Keratinocyte (primary cell): ENCODE results near the gene SFMBT2. TPM values are rescaled to one million over a fixed set of nuclear protein-coding genes. Genes with fewer than 3 reads are reported as not detected.

ENCODE experiments used
- DNase-seq: peaks from one replicate; pipeline ENCODE4 v3.0.0-alpha.2; 2011; ENCODE audit warnings: low read depth, missing footprints, low spot score
- FAIRE-seq: peaks from 2 replicates; lab custom pipeline; 2011; peaks lifted over from hg19 to GRCh38; lab: Jason Lieb, UNC
- H2AFZ ChIP-seq: 2 replicates; pipeline ENCODE4 v1.6.0; 2012; ENCODE audit warnings: low read length, control low read depth, inconsistent platforms; ENCODE audit not compliant: control insufficient read depth
- H3K27ac ChIP-seq: 2 replicates; pipeline ENCODE4 v1.5.1; 2011; ENCODE audit warnings: low read length; ENCODE audit not compliant: control insufficient read depth, insufficient read depth
- H3K27me3 ChIP-seq: 3 replicates; pipeline ENCODE4 v1.6.0; 2011; ENCODE audit warnings: low read length; ENCODE audit not compliant: control insufficient read depth, insufficient read depth; ENCODE audit errors: extremely low read depth
- H3K36me3 ChIP-seq, 2 experiments: 2 replicates in 1 of 2; 3 replicates in 1 of 2; pipeline ENCODE4 v1.5.1; 2011; ENCODE audit warnings: low read length in 2 of 2, mild to moderate bottlenecking in 1 of 2; ENCODE audit not compliant: control insufficient read depth in 2 of 2, insufficient read depth in 2 of 2; ENCODE audit errors: extremely low read depth in 1 of 2
- H3K4me1 ChIP-seq: 3 replicates; pipeline ENCODE4 v1.5.1; 2011; ENCODE audit warnings: low read length; ENCODE audit not compliant: control insufficient read depth, insufficient read depth; ENCODE audit errors: extremely low read depth
- H3K4me2 ChIP-seq: 3 replicates; pipeline ENCODE4 v1.6.0; 2011; ENCODE audit warnings: low read depth, low read length; ENCODE audit not compliant: control insufficient read depth, insufficient read depth; ENCODE audit errors: extremely low read depth
- H3K4me3 ChIP-seq, 3 experiments: fragments of 200-600 bp in 1 of 3; sonication (generic) in 1 of 3; 2 replicates in 2 of 3; 3 replicates in 1 of 3; pipeline ENCODE4 v1.5.1; 2011 to 2016; ENCODE audit warnings: low read length in 3 of 3, mild to moderate bottlenecking in 3 of 3, control low read depth in 2 of 3, inconsistent platforms in 1 of 3, low read depth in 1 of 3, mixed read lengths in 1 of 3, mixed run types in 1 of 3, moderate library complexity in 1 of 3; ENCODE audit not compliant: control insufficient read depth in 2 of 3, insufficient read depth in 2 of 3; ENCODE audit errors: extremely low read depth in 1 of 3
- H3K79me2 ChIP-seq: 2 replicates; pipeline ENCODE4 v1.6.0; 2012; ENCODE audit warnings: low read length; ENCODE audit not compliant: control insufficient read depth, insufficient read depth
- H3K9ac ChIP-seq: 3 replicates; pipeline ENCODE4 v1.6.0; 2011; ENCODE audit warnings: low read length; ENCODE audit not compliant: control insufficient read depth, insufficient read depth; ENCODE audit errors: extremely low read depth
- H3K9me1 ChIP-seq: 3 replicates; pipeline ENCODE4 v1.6.0; 2011; ENCODE audit warnings: low read length; ENCODE audit not compliant: control insufficient read depth, insufficient read depth; ENCODE audit errors: extremely low read depth
- H3K9me3 ChIP-seq: 2 replicates; pipeline ENCODE4 v1.5.1; 2012; ENCODE audit warnings: low read depth, low read length; ENCODE audit not compliant: control insufficient read depth
- H4K20me1 ChIP-seq: 3 replicates; pipeline ENCODE4 v1.6.0; 2011; ENCODE audit warnings: low read length; ENCODE audit not compliant: control insufficient read depth, insufficient read depth; ENCODE audit errors: extremely low read depth
- CTCF ChIP-seq, 3 experiments: IDR thresholded peaks in 1 of 3; conservative IDR thresholded peaks in 1 of 3; optimal IDR thresholded peaks in 1 of 3; 2 replicates in 2 of 3; 3 replicates in 1 of 3; pipeline versions ENCODE3 to v1.5.1; 2011; ENCODE audit warnings: low read length in 3 of 3, mild to moderate bottlenecking in 3 of 3, moderate library complexity in 2 of 3, control low read depth in 1 of 3, inconsistent platforms in 1 of 3; ENCODE audit not compliant: insufficient read depth in 2 of 3; ENCODE audit errors: extremely low read depth in 1 of 3
- EZH2 ChIP-seq: IDR thresholded peaks from one replicate; pipeline ENCODE4 v1.6.1; 2012; ENCODE audit warnings: inconsistent platforms, mild to moderate bottlenecking, low read length, moderate library complexity
- dilution Hi-C: fragments of 300-500 bp; cut with MboI; formaldehyde crosslinking; loops from one replicate; pipeline ENCODE4 v1.7.0; 2020; ENCODE audit warnings: low sequenced_read_pairs; ENCODE audit not compliant: extremely low pct_ligation_motif_present
- polyA plus RNA-seq, 5 experiments: library from polyadenylated mRNA; depleted of rRNA in 3 of 5; stranded (reverse) in 3 of 5; stranded (forward) in 1 of 5; unstranded in 1 of 5; fragments of >200 nt; gene quantifications; 1 replicate in 1 of 5; 2 replicates in 3 of 5; 3 replicates in 1 of 5; pipeline versions ENCODE4 v1.2.1 to v1.2.3, GENCODE V29; 2011 to 2012; ENCODE audit warnings: missing spikeins in 2 of 5, low read depth in 1 of 5, low replicate concordance in 1 of 5

SFMBT2 gene
- polyA plus RNA-seq, 1 donor (not counting 4 experiments of a cell fraction or from before 2014, with no cell fraction given), result 0.71 TPM

- H2AFZ ChIP-seq, result no peak overlapping the region
- no peaks in the 10 kb centered on the region for H3K9me3 ChIP-seq
- no peaks in the 10 kb centered on the region for H3K27me3 ChIP-seq
- H3K4me1 ChIP-seq, result no peaks in the 10 kb centered on the region
- H3K4me2 ChIP-seq, result no peak overlapping the region
- H4K20me1 ChIP-seq, result no peaks in the 10 kb centered on the region
- no peak for TF ChIP-seq EZH2
- no peak for TF ChIP-seq CTCF (optimal IDR thresholded peaks at IDR 0.05 in 1 of 3, IDR thresholded peaks at IDR 0.05 in 1 of 3, conservative IDR thresholded peaks at IDR 0.05 in 1 of 3; ENCODE audit: extremely low read depth in 1 of 3, insufficient read depth in 2 of 3, low read length in 3 of 3)
- no peak overlapping the region for H3K9ac ChIP-seq
- H3K27ac ChIP-seq, result no peak overlapping the region
- no peaks in the 10 kb centered on the region for H3K9me1 ChIP-seq
- no peaks in the 10 kb centered on the region for H3K79me2 ChIP-seq
- H3K36me3 ChIP-seq, result no peaks in the 10 kb centered on the region
- no peak for FAIRE-seq
- no peak overlapping the region for H3K4me3 ChIP-seq
- dilution Hi-C loops, result no loop called here
- DNase-seq, result no peak
Measured at GRCh38 chr10:7441403-7442147, 30.7 kb upstream of the SFMBT2 start.

GRCh38 chr10:7439696-7440095, 28.9 kb upstream of the SFMBT2 start:
- dilution Hi-C loops, result no loop called here
- no peak for DNase-seq
- TF ChIP-seq EZH2 (no peak), CTCF (optimal IDR thresholded peaks at IDR 0.05 in 1 of 3, IDR thresholded peaks at IDR 0.05 in 1 of 3, conservative IDR thresholded peaks at IDR 0.05 in 1 of 3; ENCODE audit: extremely low read depth in 1 of 3, insufficient read depth in 2 of 3, low read length in 3 of 3) (no peak)
- H3K4me2 ChIP-seq, result no peak overlapping the region
- H3K27me3 ChIP-seq, result peaks cover 1% of the 10 kb centered on the region
- no peaks in the 10 kb centered on the region for H4K20me1 ChIP-seq
- H3K27ac ChIP-seq, result no peak overlapping the region
- no peak overlapping the region for H2AFZ ChIP-seq
- no peak overlapping the region for H3K4me3 ChIP-seq
- no peaks in the 10 kb centered on the region for H3K36me3 ChIP-seq
- no peaks in the 10 kb centered on the region for H3K4me1 ChIP-seq
- H3K9me1 ChIP-seq, result no peaks in the 10 kb centered on the region
- H3K9me3 ChIP-seq, result no peaks in the 10 kb centered on the region
- H3K9ac ChIP-seq, result no peak overlapping the region
- FAIRE-seq, result no peak
- H3K79me2 ChIP-seq, result no peaks in the 10 kb centered on the region
